ENCODE results near the gene OBSCN.
"Not testable (repeated sequence)": the region's sequence is repeated elsewhere in the genome, so short reads cannot be mapped to it uniquely, and the experiment has no call there.

The OBSCN gene

GRCh38 chr1:228169345-228169744, 38.5 kb upstream of the OBSCN start:
- no peak for DNase-seq (ENCODE audit: low read depth in 4 of 4, low spot score in 1 of 4)

GRCh38 chr1:228170666-228171065, 37.2 kb upstream of the OBSCN start:
- no peak for DNase-seq (ENCODE audit: low read depth in 4 of 4, low spot score in 1 of 4)

GRCh38 chr1:228171221-228171891, 36.5 kb upstream of the OBSCN start:
- no peak for DNase-seq (ENCODE audit: low read depth in 4 of 4, low spot score in 1 of 4)

- DNase-seq (ENCODE audit: low read depth in 4 of 4, low spot score in 1 of 4) = no peak
Observed at GRCh38 chr1:228172591-228173527, 35.0 kb upstream of the OBSCN start.

- DNase-seq (ENCODE audit: low read depth in 4 of 4, low spot score in 1 of 4) = not testable (repeated sequence)
Observed at GRCh38 chr1:228173528-228174481, 34.0 kb upstream of the OBSCN start.

- DNase-seq (ENCODE audit: low read depth in 4 of 4, low spot score in 1 of 4) = no peak
Observed at GRCh38 chr1:228174482-228175315, 33.1 kb upstream of the OBSCN start.

- no peak for DNase-seq (ENCODE audit: low read depth in 4 of 4, low spot score in 1 of 4)
Observed at GRCh38 chr1:228175316-228176023, 32.4 kb upstream of the OBSCN start.

GRCh38 chr1:228176024-228176395, 31.8 kb upstream of the OBSCN start:
- no peak for DNase-seq (ENCODE audit: low read depth in 4 of 4, low spot score in 1 of 4)

GRCh38 chr1:228176461-228177182, 31.2 kb upstream of the OBSCN start:
- no peak for DNase-seq (ENCODE audit: low read depth in 4 of 4, low spot score in 1 of 4)

- DNase-seq (ENCODE audit: low read depth in 4 of 4, low spot score in 1 of 4) = no peak
Observed at GRCh38 chr1:228177183-228177475, 30.7 kb upstream of the OBSCN start.

GRCh38 chr1:228177721-228178710, 29.8 kb upstream of the OBSCN start:
- DNase-seq (ENCODE audit: low read depth in 4 of 4, low spot score in 1 of 4) = no peak

GRCh38 chr1:228178737-228179684, 28.8 kb upstream of the OBSCN start:
- DNase-seq (ENCODE audit: low read depth in 4 of 4, low spot score in 1 of 4) = no peak

- no peak for DNase-seq (ENCODE audit: low read depth in 4 of 4, low spot score in 1 of 4)
Observed at GRCh38 chr1:228180271-228180958, 27.4 kb upstream of the OBSCN start.

GRCh38 chr1:228180959-228181644, 26.7 kb upstream of the OBSCN start:
- no peak for DNase-seq (ENCODE audit: low read depth in 4 of 4, low spot score in 1 of 4)

- DNase-seq (ENCODE audit: low read depth in 4 of 4, low spot score in 1 of 4) = no peak
Observed at GRCh38 chr1:228181645-228182034, 26.2 kb upstream of the OBSCN start.

All from stimulated activated CD4-positive, alpha-beta T cell treated with anti-CD3 and anti-CD28 coated beads, Interleukin-1b, Interleukin-23, amount 100 ng/mL, for 24 hours (primary cell).